K562 (cell line): Measurements from ENCODE around the gene PRICKLE2. TPM values are rescaled to one million over a fixed set of nuclear protein-coding genes. Genes with fewer than 3 reads are reported as not detected.

Experiments used
- ATAC-seq: fragments of 200-7000 bp; cut with Tn5 transposase; 3 replicates; pipeline ENCODE4 v1.9.1; 2020; ENCODE audit warnings: moderate library complexity
- BruUV-seq: library from RNA; stranded (reverse); fragments of 400-500 nt; replicated peaks from 2 replicates; lab custom pipeline; 2021; lab: Mats Ljungman, UMichigan
- CTCF ChIA-PET: fragments of 300-600 bp; formaldehyde crosslinking; extraction: SDS; loops from one replicate; lab custom pipeline; 2021; ENCODE audit warnings: low intra/inter-chr PET ratio; lab: Yijun Ruan, JAX
- POLR2A ChIA-PET: fragments of 300-600, 350-650 bp; sonication (Branson Sonifier 250); formaldehyde crosslinking; extraction: SDS; loops from one replicate; lab custom pipeline; 2021; ENCODE audit warnings: antibody characterized with exemption, inconsistent platforms; lab: Yijun Ruan, JAX
- DNase-seq, 4 experiments: peaks; one replicate each; pipeline versions ENCODE4 v3.0.0 to v3.0.0-alpha.2; 2011 to 2018; ENCODE audit warnings: low spot score in 3 of 4, mixed read lengths in 3 of 4; ENCODE audit errors: extremely low read depth in 1 of 4
- FAIRE-seq: peaks from 2 replicates; lab custom pipeline; 2011; peaks lifted over from hg19 to GRCh38; lab: Jason Lieb, UNC
- H2AFZ ChIP-seq: 2 replicates; pipeline ENCODE4 v1.6.0; 2011; ENCODE audit warnings: low read depth, low read length, control low read depth, inconsistent platforms
- H3K27ac ChIP-seq: fragments of 200-600 bp; 3 replicates; pipeline ENCODE4 v1.8.0; 2011; ENCODE audit warnings: low read depth, mild to moderate bottlenecking, control low read depth, inconsistent platforms, low read length, moderate library complexity, mixed read lengths; ENCODE audit errors: extremely low read depth
- H3K27me3 ChIP-seq, 2 experiments: fragments of 300-600 bp in 1 of 2; 2 replicates in 1 of 2; 3 replicates in 1 of 2; pipeline versions ENCODE4 v1.6.0 to v1.8.0; 2011; ENCODE audit warnings: inconsistent platforms in 2 of 2, low read length in 2 of 2, mild to moderate bottlenecking in 1 of 2, mixed read lengths in 1 of 2, moderate library complexity in 1 of 2; ENCODE audit not compliant: control insufficient read depth in 2 of 2, insufficient read depth in 2 of 2
- H3K36me3 ChIP-seq: fragments of 300-600 bp; 3 replicates; pipeline ENCODE4 v1.8.0; 2011; ENCODE audit warnings: mild to moderate bottlenecking, low read length, inconsistent platforms; ENCODE audit not compliant: control insufficient read depth, insufficient read depth
- H3K4me1 ChIP-seq, 2 experiments: fragments of 200-600 bp in 1 of 2; replicated peaks in 1 of 2; 2 replicates in 1 of 2; 3 replicates in 1 of 2; pipeline versions ENCODE4 v1.5.1 to v1.8.0; 2011; ENCODE audit warnings: inconsistent platforms in 2 of 2, low read length in 2 of 2, mild to moderate bottlenecking in 1 of 2, mixed read lengths in 1 of 2, moderate library complexity in 1 of 2; ENCODE audit not compliant: control insufficient read depth in 2 of 2, insufficient read depth in 2 of 2
- H3K4me2 ChIP-seq: 2 replicates; pipeline ENCODE4 v1.6.1; 2011; ENCODE audit warnings: low read length, control low read depth, inconsistent platforms, mixed read lengths; ENCODE audit not compliant: insufficient read depth
- H3K4me3 ChIP-seq: fragments of 200-600 bp; sonication (generic), shearing (Covaris generic); 2 replicates; pipeline ENCODE4 v1.5.1; 2016; ENCODE audit warnings: control low read depth, inconsistent platforms
- H3K79me2 ChIP-seq: fragments of 200-600 bp; 3 replicates; pipeline ENCODE4 v1.8.0; 2011; ENCODE audit warnings: low read length, inconsistent platforms; ENCODE audit not compliant: control insufficient read depth, insufficient read depth
- H3K9ac ChIP-seq, 2 experiments: 2 replicates each; pipeline versions ENCODE4 v1.6.0 to v1.6.1; 2011; ENCODE audit warnings: low read depth in 2 of 2, low read length in 2 of 2, control low read depth in 1 of 2, inconsistent platforms in 1 of 2, mild to moderate bottlenecking in 1 of 2, mixed read lengths in 1 of 2; ENCODE audit not compliant: insufficient read depth in 1 of 2
- H3K9me1 ChIP-seq: one replicate; pipeline ENCODE4 v1.6.0; 2011; ENCODE audit warnings: inconsistent platforms, mild to moderate bottlenecking, low read length, moderate library complexity; ENCODE audit not compliant: control insufficient read depth, insufficient read depth
- H3K9me3 ChIP-seq: replicated peaks from 2 replicates; pipeline ENCODE4 v1.5.1; 2011; ENCODE audit warnings: low read depth, low read length, inconsistent platforms; ENCODE audit not compliant: control insufficient read depth, insufficient read depth
- H4K20me1 ChIP-seq: replicated peaks from 2 replicates; pipeline ENCODE4 v1.6.1; 2011; ENCODE audit warnings: low read length, inconsistent platforms, mixed read lengths; ENCODE audit not compliant: control insufficient read depth, insufficient read depth
- CGGBP1 ChIP-seq: fragments of 250-450 bp; sonication (Bioruptor Pico); IDR thresholded peaks from 2 replicates; pipeline ENCODE4 v1.9.0; 2021; ENCODE audit warnings: mild to moderate bottlenecking
- DDX20 ChIP-seq: fragments of 450-650 bp; IDR thresholded peaks from 2 replicates; pipeline ENCODE4 v1.6.1; 2016; ENCODE audit warnings: missing genetic modification characterization, low read depth, mild to moderate bottlenecking, missing compliant biosample characterization, moderate library complexity
- E2F3 ChIP-seq: fragments of 250-450 bp; sonication (Bioruptor Pico); IDR thresholded peaks from 2 replicates; pipeline ENCODE4 v1.4.0; 2020; ENCODE audit warnings: mild to moderate bottlenecking
- FOXK2 ChIP-seq, 2 experiments: fragments of 450-650 bp; IDR thresholded peaks in 1 of 2; conservative IDR thresholded peaks in 1 of 2; 2 replicates each; pipeline ENCODE4 v1.6.1; 2016; ENCODE audit warnings: low read depth in 2 of 2, mild to moderate bottlenecking in 1 of 2
- HDAC1 ChIP-seq, 2 experiments: fragments of 450-650 bp; IDR thresholded peaks; 2 replicates each; pipeline ENCODE4 v1.6.1; 2016 to 2017; ENCODE audit warnings: inconsistent platforms in 1 of 2, mild to moderate bottlenecking in 1 of 2, moderate library complexity in 1 of 2
- HMGXB4 ChIP-seq: sonication (generic); formaldehyde crosslinking; IDR thresholded peaks from 2 replicates; pipeline ENCODE4 v1.8.1; 2023; ENCODE audit warnings: mild to moderate bottlenecking, missing genetic modification reagents
- LEF1 ChIP-seq: fragments of 450-650 bp; IDR thresholded peaks from 2 replicates; pipeline ENCODE4 v1.6.1; 2016; ENCODE audit warnings: mild to moderate bottlenecking
- PHB ChIP-seq: fragments of 250-450 bp; sonication (Bioruptor Pico); IDR thresholded peaks from 2 replicates; pipeline ENCODE4 v1.5.0; 2021
- PHF21A ChIP-seq: fragments of 450-650 bp; IDR thresholded peaks from 2 replicates; pipeline ENCODE4 v1.6.1; 2017; ENCODE audit warnings: low read depth, borderline replicate concordance
- POLR2H ChIP-seq: IDR thresholded peaks from 2 replicates; pipeline ENCODE4 v1.6.1; 2016; ENCODE audit warnings: missing genetic modification characterization, low read depth, mild to moderate bottlenecking, control low read depth, missing compliant biosample characterization, moderate library complexity
- POLR3G ChIP-seq: IDR thresholded peaks from 2 replicates; pipeline ENCODE4 v1.6.1; 2011; ENCODE audit not compliant: insufficient read length, insufficient replicate concordance; ENCODE audit errors: extremely low read depth
- TEAD1 ChIP-seq, 2 experiments: fragments of 450-650 bp in 1 of 2; sonication (generic) in 1 of 2; formaldehyde crosslinking; IDR thresholded peaks; 2 replicates each; pipeline versions ENCODE4 v1.4.0 to v1.8.0; 2020 to 2022; ENCODE audit warnings: mild to moderate bottlenecking in 2 of 2, missing genetic modification reagents in 1 of 2
- TSC22D4 ChIP-seq: fragments of 450-650 bp; IDR thresholded peaks from 2 replicates; pipeline ENCODE4 v1.6.1; 2016; ENCODE audit warnings: missing genetic modification characterization, missing biosample characterization, control low read depth
- XRCC3 ChIP-seq: fragments of 450-650 bp; IDR thresholded peaks from 2 replicates; pipeline ENCODE4 v1.6.1; 2017; ENCODE audit warnings: mild to moderate bottlenecking, moderate library complexity
- WGBS: fragments of 100-300 bp; shearing (Covaris generic); methylation state at CpG from one replicate; pipeline ENCODE4 v1.1.6; 2016; ENCODE audit warnings: low coverage, mixed read lengths; ENCODE audit not compliant: insufficient coverage; ENCODE audit errors: missing lambda C conversion rate; 5-methylcytosine and 5-hydroxymethylcytosine counted together
- in situ Hi-C: fragments of 300-500 bp; cut with MboI; formaldehyde crosslinking; loops from 4 replicates; pipeline ENCODE4 v1.15.0; 2018; ENCODE audit warnings: inconsistent platforms, mixed read lengths
- intact Hi-C: fragments of 100-400 bp; cut with micrococcal nuclease; formaldehyde crosslinking; loops from 2 replicates; pipeline ENCODE4 v1.14.2; 2022
- polyA plus RNA-seq, 8 experiments: library from polyadenylated mRNA; depleted of rRNA in 4 of 8; stranded (reverse) in 5 of 8; unstranded in 3 of 8; fragments of >200 nt; fragmentation: Nextera tagmentation in 2 of 8; fragmentation: Illumina TruSeq in 1 of 8; extraction: Ambion mirVana in 2 of 8; extraction: Trizol in 1 of 8; gene quantifications; 2 replicates each; pipeline versions ENCODE4 v1.2.1 to v1.2.3, GENCODE V29; 2011 to 2014; ENCODE audit warnings: inconsistent platforms in 1 of 8, missing spikeins in 1 of 8
- total RNA-seq, 7 experiments: library from RNA; depleted of rRNA in 6 of 7; stranded (reverse); fragments of >200 nt in 6 of 7; fragmentation: Illumina TruSeq in 2 of 7; extraction: Trizol in 2 of 7; gene quantifications; 2 replicates each; pipeline versions ENCODE4 v1.2.1 to v1.2.3, GENCODE V29; 2011 to 2021; ENCODE audit warnings: low replicate concordance in 1 of 7

The PRICKLE2 gene
- total and polyA plus RNA-seq, 9 of the 15 experiments (the other 6 are each of a cell fraction or from before 2014, with no cell fraction given) = 0.07 to 0.09 TPM; not detected in 7

GRCh38 chr3:64080616-64081234 lies 144.5 kb downstream of the PRICKLE2 start:
- Histone ChIP-seq H3K79me2 (no peaks in the 10 kb centered on the region), H3K4me2 (no peak overlapping the region), H2AFZ (no peak overlapping the region), H3K9me3 (no peaks in the 10 kb centered on the region), H3K27ac (no peak overlapping the region), H3K9ac (no peak overlapping the region), H3K9me1 (no peaks in the 10 kb centered on the region), H4K20me1 (no peaks in the 10 kb centered on the region), H3K4me3 (no peak overlapping the region), H3K4me1 (no peaks in the 10 kb centered on the region), H3K36me3 (no peaks in the 10 kb centered on the region), H3K27me3 (no peaks in the 10 kb centered on the region)
- TF ChIP-seq CGGBP1 (CRISPR knock-in tag) = no peak
- TF ChIP-seq HMGXB4 (CRISPR knock-in tag) = no peak
- TF ChIP-seq HDAC1 (IDR thresholded peaks at IDR 0.05) = no peak
- TF ChIP-seq FOXK2 (conservative IDR thresholded peaks at IDR 0.05 in 1 of 2, IDR thresholded peaks at IDR 0.05 in 1 of 2; ENCODE audit: low read depth in 2 of 2) = no peak
- no peak for TF ChIP-seq LEF1
- TF ChIP-seq TSC22D4 (tag) = no peak
- no peak for TF ChIP-seq E2F3 (CRISPR knock-in tag)
- TF ChIP-seq XRCC3 = no peak
- TF ChIP-seq PHF21A = no peak
- no peak for TF ChIP-seq POLR2H (tag)
- no peak for TF ChIP-seq POLR3G
- no peak for TF ChIP-seq TEAD1 (CRISPR knock-in tag; IDR thresholded peaks at IDR 0.05)
- TF ChIP-seq PHB (CRISPR knock-in tag) = no peak
- TF ChIP-seq DDX20 = no peak
- BruUV-seq = no TSS peak
- ATAC-seq = no peak
- CTCF ChIA-PET = no interaction called here
- in situ Hi-C loops = no loop called here
- POLR2A ChIA-PET = interaction anchor here (0.7 kb wide), 2 partner anchors 18 to 169 kb away, joined by 4 to 5 read pairs; partner anchors contain the start of gene SCAANT1
- no peak for DNase-seq
- intact Hi-C loops = no loop called here
- 0% methylated on average over 1 of the region's 1 CpG for WGBS
- FAIRE-seq = no peak
